Transverse colon (tissue), 4 donors: ENCODE measurements around the gene ARHGEF1. TPM values are rescaled to one million over a fixed set of nuclear protein-coding genes. Genes with fewer than 3 reads are reported as not detected.

Experiments used
- DNase-seq: peaks from one replicate; pipeline ENCODE4 v3.0.0-alpha.2; 2019
- H3K27ac ChIP-seq, 4 donors: fragments of 200-600 bp; sonication (generic); 2 replicates each; pipeline ENCODE4 v1.5.1; 2016 to 2018; ENCODE audit warnings: inconsistent platforms in 4 of 4
- H3K27me3 ChIP-seq: fragments of 200-600 bp; sonication (generic); 2 replicates; pipeline ENCODE4 v1.5.1; 2017; ENCODE audit warnings: inconsistent platforms
- H3K36me3 ChIP-seq, 4 donors: fragments of 200-600 bp; sonication (generic); 2 replicates each; pipeline ENCODE4 v1.5.1; 2017 to 2019; ENCODE audit warnings: inconsistent platforms in 4 of 4
- H3K4me1 ChIP-seq, 4 donors: fragments of 200-600 bp; sonication (generic); 2 replicates each; pipeline ENCODE4 v1.5.1; 2017 to 2020; ENCODE audit warnings: inconsistent platforms in 4 of 4
- H3K4me3 ChIP-seq, 4 donors: fragments of 200-600 bp; sonication (generic); 1 replicate in 1 of 4; 2 replicates in 3 of 4; pipeline versions ENCODE4 v1.5.1 to v1.6.1; 2017 to 2019; ENCODE audit warnings: inconsistent platforms in 4 of 4
- H3K9me3 ChIP-seq, 2 donors: fragments of 200-600 bp; sonication (generic); 2 replicates each; pipeline ENCODE4 v1.5.1; 2017 to 2019; ENCODE audit warnings: inconsistent platforms in 2 of 2
- CTCF ChIP-seq, 5 experiments: fragments of 200-600 bp in 3 of 5; fragments of 450-650 bp in 2 of 5; sonication (generic) in 3 of 5; IDR thresholded peaks; 1 replicate in 2 of 5; 2 replicates in 3 of 5; pipeline ENCODE4 v1.5.1; 2016 to 2017; ENCODE audit warnings: antibody characterized with exemption in 5 of 5, inconsistent platforms in 3 of 5, mild to moderate bottlenecking in 2 of 5, moderate library complexity in 1 of 5
- EP300 ChIP-seq: sonication (generic); formaldehyde crosslinking; IDR thresholded peaks from one replicate; pipeline ENCODE4 v1.6.1; 2017; ENCODE audit warnings: antibody characterized with exemption, low read depth
- POLR2A ChIP-seq: fragments of 450-650 bp; IDR thresholded peaks from one replicate; pipeline ENCODE4 v1.6.1; 2016; ENCODE audit warnings: antibody characterized with exemption, mild to moderate bottlenecking, moderate library complexity
- POLR2AphosphoS5 ChIP-seq, 3 donors: sonication (generic); formaldehyde crosslinking; IDR thresholded peaks; one replicate each; pipeline ENCODE4 v1.6.1; 2016; ENCODE audit warnings: antibody characterized with exemption in 3 of 3
- WGBS, 2 donors: methylation state at CpG; one replicate each; pipeline ENCODE4 v1.1.5; 2018; ENCODE audit warnings: low coverage in 1 of 2; 5-methylcytosine and 5-hydroxymethylcytosine counted together
- in situ Hi-C, 4 donors: fragments of 200-750 bp; cut with MboI; loops; one replicate each; pipeline versions ENCODE4 v1.15.0 to v1.15.1; 2017; ENCODE audit warnings: low sequenced_read_pairs in 3 of 4, low pct_ligation_motif_present in 1 of 4, low pct_unique_long_range_greater_than_20kb in 1 of 4
- intact Hi-C: fragments of 100-400 bp; cut with DNase I; formaldehyde crosslinking; loops from one replicate; pipeline ENCODE4 v1.15.1; 2023; ENCODE audit warnings: low total_unique reads
- total RNA-seq, 4 donors: library from RNA; depleted of rRNA; stranded (reverse); fragments of >200 nt; gene quantifications; one replicate each; pipeline ENCODE4 v1.1.0, GENCODE V29; 2016

ARHGEF1 gene
- total RNA-seq, 4 donors from 2014 or later, result 64.3 to 215 (median 113) TPM

- in situ Hi-C loops, result no loop called here
Observed at GRCh38 chr19:41921577-41922576, 38.9 kb downstream of the ARHGEF1 start.

GRCh38 chr19:41922585-41922984 is 39.6 kb downstream of the ARHGEF1 start:
- H3K27me3 ChIP-seq, result peaks cover 70% of the 10 kb centered on the region
- H3K9me3 ChIP-seq, result no peaks in the 10 kb centered on the region
- intact Hi-C loops, result no loop called here
- DNase-seq, result no peak
- in situ Hi-C loops, result no loop called here
- no peaks in the 10 kb centered on the region for H3K36me3 ChIP-seq
- TF ChIP-seq POLR2AphosphoS5 (IDR thresholded peaks at IDR 0.05) (no peak), CTCF (IDR thresholded peaks at IDR 0.05) (no peak), EP300 (no peak), POLR2A (no peak)
- WGBS, 2 donors, result 24 to 28% methylated on average over 10 to 18 of the region's 18 CpGs
- H3K4me1 ChIP-seq, result peaks cover 0 to 1% (median under 1%) of the 10 kb centered on the region in 4 donors
- H3K27ac ChIP-seq, result no peak overlapping the region
- H3K4me3 ChIP-seq, result no peak overlapping the region

More at GRCh38 chr19:41921577-41922576, 38.9 kb downstream of the ARHGEF1 start:
- DNase-seq, result no peak
- Histone ChIP-seq H3K27ac (no peak overlapping the region), H3K36me3 (no peaks in the 10 kb centered on the region), H3K27me3 (peaks cover 70% of the 10 kb centered on the region), H3K9me3 (no peaks in the 10 kb centered on the region), H3K4me3 (no peak overlapping the region), H3K4me1 (no peaks in the 10 kb centered on the region)
- whole genome bisulfite sequencing, 2 donors, result 23 to 30% methylated on average over 11 to 22 of the region's 22 CpGs
- no peak for TF ChIP-seq EP300
- TF ChIP-seq CTCF (IDR thresholded peaks at IDR 0.05), result no peak
- no peak for TF ChIP-seq POLR2A
- TF ChIP-seq POLR2AphosphoS5 (IDR thresholded peaks at IDR 0.05), result no peak
- intact Hi-C loops, result no loop called here

GRCh38 chr19:41923045-41923788 is 40.2 kb downstream of the ARHGEF1 start:
- intact Hi-C loops (no loop called here), in situ Hi-C loops (no loop called here)
- Histone ChIP-seq H3K4me1 (peaks cover 0 to 8% (median 7%) of the 10 kb centered on the region in 4 donors), H3K9me3 (no peaks in the 10 kb centered on the region), H3K27me3 (peaks cover 73% of the 10 kb centered on the region), H3K36me3 (no peaks in the 10 kb centered on the region), H3K27ac (no peak overlapping the region), H3K4me3 (no peak overlapping the region)
- DNase-seq, result no peak
- WGBS, 2 donors, result 47 to 64% methylated on average over 2 to 4 of the region's 6 CpGs
- TF ChIP-seq CTCF (IDR thresholded peaks at IDR 0.05) (no peak), POLR2A (no peak), POLR2AphosphoS5 (IDR thresholded peaks at IDR 0.05) (no peak), EP300 (no peak)
